ENCODE data around the gene DNAL4. TPM values are rescaled to one million over a fixed set of nuclear protein-coding genes. Genes with fewer than 3 reads are reported as not detected.

DNAL4 gene
- total and polyA plus RNA-seq, 2 donors (not counting 3 experiments of a cell fraction or from before 2014, with no cell fraction given), result 12.9 to 22.7 TPM

- intact Hi-C loops (cut with micrococcal nuclease), result no loop called here
- no peak overlapping the region for H2AFZ ChIP-seq (ENCODE audit: low read depth, low read length)
- BruUV-seq (replicated peaks), result no TSS peak
These were observed 33.6 kb upstream of the DNAL4 start for GRCh38 chr22:38827510-38827909.

More at GRCh38 chr22:38827510-38827909, 33.6 kb upstream of the DNAL4 start:
- H3K9me1 ChIP-seq (replicated peaks; ENCODE audit: control insufficient read depth, extremely low read depth, insufficient read depth, low read length), result no peaks in the 10 kb centered on the region
- H3K4me1 ChIP-seq (ENCODE audit: control insufficient read depth, extremely low read depth, insufficient read depth, low read length), result no peaks in the 10 kb centered on the region
- H3K27me3 ChIP-seq (ENCODE audit: control insufficient read depth in 2 of 2, insufficient read depth in 2 of 2, low read length in 2 of 2), result no peaks in the 10 kb centered on the region
- H3K9me3 ChIP-seq (replicated peaks; ENCODE audit: control insufficient read depth, insufficient read depth, low read length), result no peaks in the 10 kb centered on the region
- no peak overlapping the region for H3K4me3 ChIP-seq (replicated peaks in 1 of 3; ENCODE audit: insufficient read depth in 1 of 3, low read depth in 1 of 3, low read length in 3 of 3)
- dilution Hi-C loops (cut with MboI; ENCODE audit: extremely low pct_ligation_motif_present, low sequenced_read_pairs), result no loop called here
- ChIA-PET POLR2A (no interaction called here), CTCF (interaction anchor here (1.0 to 1.4 kb wide), 3 partner anchors 15 to 61 kb away, joined by 3 to 8 read pairs (median 4); no protein-coding TSS in a partner anchor)
- FAIRE-seq (no peak), DNase-seq (ENCODE audit: low read depth, low spot score) (no peak)
- TF ChIP-seq GATA2 (IDR thresholded peaks at IDR 0.05; ENCODE audit: insufficient read depth, insufficient read length, low read depth, low read length) (no peak), EZH2 (IDR thresholded peaks at IDR 0.05; ENCODE audit: borderline replicate concordance, low read depth, low read length, severe bottlenecking) (no peak), JUN (IDR thresholded peaks at IDR 0.05; ENCODE audit: borderline replicate concordance, insufficient read depth, insufficient read length, low read depth) (no peak), FOS (IDR thresholded peaks at IDR 0.05; ENCODE audit: borderline replicate concordance, insufficient read depth, low read length) (no peak), MYC (IDR thresholded peaks at IDR 0.05; ENCODE audit: low read depth, low read length) (no peak), POLR2A (IDR thresholded peaks at IDR 0.05; ENCODE audit: low read depth, low read length) (no peak), CTCF (IDR thresholded peaks at IDR 0.05; ENCODE audit: extremely low read depth in 1 of 2, insufficient read depth in 1 of 2, low read depth in 1 of 2, low read length in 2 of 2) (no peak), MAX (IDR thresholded peaks at IDR 0.05; ENCODE audit: insufficient read depth, insufficient read length) (no peak), POLR2AphosphoS5 (IDR thresholded peaks at IDR 0.05; ENCODE audit: insufficient read depth, low read depth, low read length) (no peak)
- no peaks in the 10 kb centered on the region for H4K20me1 ChIP-seq (replicated peaks; ENCODE audit: control insufficient read depth, extremely low read depth, insufficient read depth, low read length)
- no peaks in the 10 kb centered on the region for H3K79me2 ChIP-seq (ENCODE audit: control insufficient read depth, insufficient read depth, low read length)
- no peak overlapping the region for H3K4me2 ChIP-seq (ENCODE audit: insufficient read depth, low read length)
- H3K27ac ChIP-seq (ENCODE audit: insufficient read depth, low read depth, low read length), result no peak overlapping the region
- no peak overlapping the region for H3K9ac ChIP-seq (replicated peaks; ENCODE audit: extremely low read depth, insufficient read depth, low read length)
- H3K36me3 ChIP-seq (ENCODE audit: control insufficient read depth in 2 of 2, extremely low read depth in 1 of 2, insufficient read depth in 2 of 2, low read length in 2 of 2), result no peaks in the 10 kb centered on the region
